ENCODE data around the gene RAX2. TPM values are rescaled to one million over a fixed set of nuclear protein-coding genes. Genes with fewer than 3 reads are reported as not detected.

The RAX2 gene
- total and polyA plus RNA-seq, 9 of the 15 experiments (the other 6 are each of a cell fraction or from before 2014, with no cell fraction given) = not detected

DNA sequence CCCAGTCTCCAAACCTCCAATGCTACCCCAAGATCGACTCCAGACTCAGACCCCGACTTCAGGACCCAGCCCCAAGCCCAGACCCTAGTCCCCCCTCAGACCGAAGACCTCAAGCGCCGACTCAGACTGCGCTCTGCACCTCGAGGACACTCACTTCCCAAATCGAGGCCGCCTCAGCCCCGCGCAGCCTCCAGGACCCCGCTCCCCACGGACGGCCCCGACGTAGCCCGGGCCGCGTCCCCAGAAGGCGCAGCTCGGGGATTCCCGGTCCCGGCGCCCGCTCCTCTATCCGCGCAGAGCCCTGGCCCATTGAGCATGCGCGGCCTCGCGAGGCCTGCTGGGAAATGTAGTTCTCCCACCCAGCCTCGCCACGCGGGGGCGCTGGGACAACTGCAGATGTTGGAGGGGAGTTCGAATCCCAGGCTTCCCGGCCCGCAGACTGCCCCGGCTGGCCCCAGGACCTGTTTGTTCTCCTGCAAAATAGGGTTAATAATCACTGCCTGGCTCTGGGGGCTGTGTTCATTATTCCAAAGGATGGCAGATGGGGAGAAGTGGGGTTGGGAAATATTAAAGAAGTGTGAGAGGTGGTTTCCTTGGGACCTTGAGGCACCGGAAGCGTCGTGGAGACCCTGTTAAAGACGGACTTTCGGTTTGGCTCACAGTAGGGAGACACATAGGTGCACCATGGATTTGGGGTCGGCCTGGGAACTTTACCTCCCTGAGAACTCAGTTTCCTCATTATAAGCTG, 10.5 kb downstream of the RAX2 start, which contains the start of gene APBA3 (continued):
- TF ChIP-seq, protein P1, sequence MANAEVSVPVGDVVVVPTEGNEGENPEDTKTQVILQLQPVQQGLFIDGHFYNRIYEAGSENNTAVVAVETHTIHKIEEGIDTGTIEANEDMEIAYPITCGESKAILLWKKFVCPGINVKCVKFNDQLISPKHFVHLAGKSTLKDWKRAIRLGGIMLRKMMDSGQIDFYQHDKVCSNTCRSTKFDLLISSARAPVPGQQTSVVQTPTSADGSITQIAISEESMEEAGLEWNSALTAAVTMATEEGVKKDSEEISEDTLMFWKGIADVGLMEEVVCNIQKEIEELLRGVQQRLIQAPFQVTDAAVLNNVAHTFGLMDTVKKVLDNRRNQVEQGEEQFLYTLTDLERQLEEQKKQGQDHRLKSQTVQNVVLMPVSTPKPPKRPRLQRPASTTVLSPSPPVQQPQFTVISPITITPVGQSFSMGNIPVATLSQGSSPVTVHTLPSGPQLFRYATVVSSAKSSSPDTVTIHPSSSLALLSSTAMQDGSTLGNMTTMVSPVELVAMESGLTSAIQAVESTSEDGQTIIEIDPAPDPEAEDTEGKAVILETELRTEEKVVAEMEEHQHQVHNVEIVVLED (CRISPR knock-in tag; IDR thresholded peaks at IDR 0.05) = peak; percentile 61
- TF ChIP-seq ZNF263 (CRISPR knock-in tag; IDR thresholded peaks at IDR 0.05; ENCODE audit: borderline replicate concordance) (peak; percentile 29; the same call in 1 of the 2 replicates), TAF7 (tag; IDR thresholded peaks at IDR 0.05) (no peak), ZNF212 (CRISPR knock-in tag; IDR thresholded peaks at IDR 0.05) (peak; percentile 72; the same call in 1 of the 2 replicates), TAF9B (IDR thresholded peaks at IDR 0.05; ENCODE audit: partially characterized antibody) (peak; percentile 72), RBM22 (IDR thresholded peaks at IDR 0.05; ENCODE audit: low read depth, low read length, poor library complexity, severe bottlenecking) (no peak), POLR2AphosphoS2 (IDR thresholded peaks at IDR 0.05; ENCODE audit: low read length) (no peak), HSF4 (CRISPR knock-in tag; IDR thresholded peaks at IDR 0.05; ENCODE audit: borderline replicate concordance) (no peak), PHF21A (IDR thresholded peaks at IDR 0.05; ENCODE audit: borderline replicate concordance, low read depth) (peak; percentile 78; the same call in 1 of the 2 replicates), RAD51 (IDR thresholded peaks at IDR 0.05; ENCODE audit: borderline replicate concordance, low read depth) (peak; percentile 26; the same call in 1 of the 2 replicates), STAG1 (CRISPR knock-in tag; IDR thresholded peaks at IDR 0.05; ENCODE audit: borderline replicate concordance) (no peak), SMARCA5 (IDR thresholded peaks at IDR 0.05) (0 out of 2 replicates have a peak, but pooled peaks have one; percentile 17), DIDO1 (tag; IDR thresholded peaks at IDR 0.05; ENCODE audit: low read depth) (peak; percentile 82)
- TF ChIP-seq, protein P2, sequence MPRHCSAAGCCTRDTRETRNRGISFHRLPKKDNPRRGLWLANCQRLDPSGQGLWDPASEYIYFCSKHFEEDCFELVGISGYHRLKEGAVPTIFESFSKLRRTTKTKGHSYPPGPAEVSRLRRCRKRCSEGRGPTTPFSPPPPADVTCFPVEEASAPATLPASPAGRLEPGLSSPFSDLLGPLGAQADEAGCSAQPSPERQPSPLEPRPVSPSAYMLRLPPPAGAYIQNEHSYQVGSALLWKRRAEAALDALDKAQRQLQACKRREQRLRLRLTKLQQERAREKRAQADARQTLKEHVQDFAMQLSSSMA (CRISPR knock-in tag; IDR thresholded peaks at IDR 0.05) = no peak
- TF ChIP-seq, protein P3, sequence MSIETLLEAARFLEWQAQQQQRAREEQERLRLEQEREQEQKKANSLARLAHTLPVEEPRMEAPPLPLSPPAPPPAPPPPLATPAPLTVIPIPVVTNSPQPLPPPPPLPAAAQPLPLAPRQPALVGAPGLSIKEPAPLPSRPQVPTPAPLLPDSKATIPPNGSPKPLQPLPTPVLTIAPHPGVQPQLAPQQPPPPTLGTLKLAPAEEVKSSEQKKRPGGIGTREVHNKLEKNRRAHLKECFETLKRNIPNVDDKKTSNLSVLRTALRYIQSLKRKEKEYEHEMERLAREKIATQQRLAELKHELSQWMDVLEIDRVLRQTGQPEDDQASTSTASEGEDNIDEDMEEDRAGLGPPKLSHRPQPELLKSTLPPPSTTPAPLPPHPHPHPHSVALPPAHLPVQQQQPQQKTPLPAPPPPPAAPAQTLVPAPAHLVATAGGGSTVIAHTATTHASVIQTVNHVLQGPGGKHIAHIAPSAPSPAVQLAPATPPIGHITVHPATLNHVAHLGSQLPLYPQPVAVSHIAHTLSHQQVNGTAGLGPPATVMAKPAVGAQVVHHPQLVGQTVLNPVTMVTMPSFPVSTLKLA (conservative IDR thresholded peaks at IDR 0.05) = peak; percentile 75 to 84
- TF ChIP-seq, protein P4, sequence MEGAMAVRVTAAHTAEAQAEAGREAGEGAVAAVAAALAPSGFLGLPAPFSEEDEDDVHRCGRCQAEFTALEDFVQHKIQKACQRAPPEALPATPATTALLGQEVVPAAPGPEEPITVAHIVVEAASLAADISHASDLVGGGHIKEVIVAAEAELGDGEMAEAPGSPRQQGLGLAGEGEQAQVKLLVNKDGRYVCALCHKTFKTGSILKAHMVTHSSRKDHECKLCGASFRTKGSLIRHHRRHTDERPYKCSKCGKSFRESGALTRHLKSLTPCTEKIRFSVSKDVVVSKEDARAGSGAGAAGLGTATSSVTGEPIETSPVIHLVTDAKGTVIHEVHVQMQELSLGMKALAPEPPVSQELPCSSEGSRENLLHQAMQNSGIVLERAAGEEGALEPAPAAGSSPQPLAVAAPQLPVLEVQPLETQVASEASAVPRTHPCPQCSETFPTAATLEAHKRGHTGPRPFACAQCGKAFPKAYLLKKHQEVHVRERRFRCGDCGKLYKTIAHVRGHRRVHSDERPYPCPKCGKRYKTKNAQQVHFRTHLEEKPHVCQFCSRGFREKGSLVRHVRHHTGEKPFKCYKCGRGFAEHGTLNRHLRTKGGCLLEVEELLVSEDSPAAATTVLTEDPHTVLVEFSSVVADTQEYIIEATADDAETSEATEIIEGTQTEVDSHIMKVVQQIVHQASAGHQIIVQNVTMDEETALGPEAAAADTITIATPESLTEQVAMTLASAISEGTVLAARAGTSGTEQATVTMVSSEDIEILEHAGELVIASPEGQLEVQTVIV (CRISPR knock-in tag; IDR thresholded peaks at IDR 0.05; ENCODE audit: borderline replicate concordance) = no peak
- TF ChIP-seq, protein P5, sequence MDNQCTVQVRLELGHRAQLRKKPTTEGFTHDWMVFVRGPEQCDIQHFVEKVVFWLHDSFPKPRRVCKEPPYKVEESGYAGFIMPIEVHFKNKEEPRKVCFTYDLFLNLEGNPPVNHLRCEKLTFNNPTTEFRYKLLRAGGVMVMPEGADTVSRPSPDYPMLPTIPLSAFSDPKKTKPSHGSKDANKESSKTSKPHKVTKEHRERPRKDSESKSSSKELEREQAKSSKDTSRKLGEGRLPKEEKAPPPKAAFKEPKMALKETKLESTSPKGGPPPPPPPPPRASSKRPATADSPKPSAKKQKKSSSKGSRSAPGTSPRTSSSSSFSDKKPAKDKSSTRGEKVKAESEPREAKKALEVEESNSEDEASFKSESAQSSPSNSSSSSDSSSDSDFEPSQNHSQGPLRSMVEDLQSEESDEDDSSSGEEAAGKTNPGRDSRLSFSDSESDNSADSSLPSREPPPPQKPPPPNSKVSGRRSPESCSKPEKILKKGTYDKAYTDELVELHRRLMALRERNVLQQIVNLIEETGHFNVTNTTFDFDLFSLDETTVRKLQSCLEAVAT (IDR thresholded peaks at IDR 0.05) = peak; percentile 30 to 81; a peak in 2 of 4 replicates
- TF ChIP-seq, protein P6, sequence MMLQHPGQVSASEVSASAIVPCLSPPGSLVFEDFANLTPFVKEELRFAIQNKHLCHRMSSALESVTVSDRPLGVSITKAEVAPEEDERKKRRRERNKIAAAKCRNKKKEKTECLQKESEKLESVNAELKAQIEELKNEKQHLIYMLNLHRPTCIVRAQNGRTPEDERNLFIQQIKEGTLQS (IDR thresholded peaks at IDR 0.05) = no peak
- TF ChIP-seq, protein P6 (CRISPR knock-in tag; conservative IDR thresholded peaks at IDR 0.05) = no peak

Data from K562 (cell line).